Adipocyte (in vitro differentiated cells): Measurements from ENCODE around the gene VASH1.

Source experiments
- DNase-seq: peaks from one replicate; pipeline ENCODE4 v3.0.0-alpha.2; 2015; ENCODE audit warnings: low read depth
- H3K27me3 ChIP-seq: replicated peaks from 2 replicates; pipeline ENCODE4 v1.7.0; 2013; ENCODE audit warnings: mild to moderate bottlenecking, low read length, moderate library complexity; ENCODE audit not compliant: control insufficient read depth, insufficient read depth
- H3K36me3 ChIP-seq: 2 replicates; pipeline ENCODE4 v1.7.0; 2013; ENCODE audit warnings: low read length, mild to moderate bottlenecking, moderate library complexity; ENCODE audit not compliant: control insufficient read depth, insufficient read depth, severe bottlenecking
- H3K4me1 ChIP-seq: 2 replicates; pipeline ENCODE4 v1.7.0; 2013; ENCODE audit warnings: mild to moderate bottlenecking, low read length, moderate library complexity; ENCODE audit not compliant: control insufficient read depth, insufficient read depth
- H3K4me3 ChIP-seq: 2 replicates; pipeline ENCODE4 v1.7.0; 2013; ENCODE audit warnings: mild to moderate bottlenecking, low read length, moderate library complexity
- H3K9ac ChIP-seq: 2 replicates; pipeline ENCODE4 v1.7.0; 2013; ENCODE audit warnings: mild to moderate bottlenecking, low read length, moderate library complexity
- H3K9me3 ChIP-seq: 2 replicates; pipeline ENCODE4 v1.7.0; 2013; ENCODE audit warnings: mild to moderate bottlenecking, low read length, moderate library complexity; ENCODE audit not compliant: control insufficient read depth

Gene VASH1

DNA sequence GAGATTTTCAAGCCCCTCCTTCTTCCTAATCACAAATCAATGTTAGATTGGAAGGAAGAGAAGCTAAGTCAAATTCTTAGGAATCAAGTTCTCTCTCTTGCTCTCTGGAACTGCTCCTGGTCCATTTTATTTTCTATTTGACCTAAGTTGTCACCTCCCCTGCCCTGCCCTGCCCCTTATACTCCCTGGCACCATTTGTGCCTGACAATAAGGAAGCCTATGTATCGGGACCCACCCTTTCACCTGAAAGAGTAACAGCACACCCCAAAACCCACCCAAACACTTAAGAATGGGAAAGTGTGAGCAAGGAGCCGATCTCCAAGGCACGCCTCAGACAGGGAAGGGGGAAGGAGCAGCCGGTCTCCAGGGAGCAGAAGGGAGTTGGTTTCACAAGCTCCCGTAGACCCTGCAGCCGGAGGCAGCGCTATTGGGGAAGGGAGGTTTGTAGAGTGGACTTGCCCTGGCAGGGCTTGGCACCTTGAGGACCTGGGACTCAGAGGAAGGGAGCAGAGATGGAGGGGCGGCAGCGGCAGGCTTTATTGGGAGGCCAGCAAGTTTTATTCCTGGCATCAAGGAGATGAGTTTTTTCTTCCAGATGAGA is 66.5 kb downstream of the VASH1 start:
- Histone ChIP-seq H3K4me3 (peak overlapping the region; percentile 66), H3K27me3 (peaks cover 6% of the 10 kb centered on the region), H3K9me3 (no peaks in the 10 kb centered on the region), H3K9ac (peak overlapping the region; percentile 48), H3K4me1 (peaks cover 41% of the 10 kb centered on the region), H3K36me3 (no peaks in the 10 kb centered on the region)
- no peak for DNase-seq

DNA sequence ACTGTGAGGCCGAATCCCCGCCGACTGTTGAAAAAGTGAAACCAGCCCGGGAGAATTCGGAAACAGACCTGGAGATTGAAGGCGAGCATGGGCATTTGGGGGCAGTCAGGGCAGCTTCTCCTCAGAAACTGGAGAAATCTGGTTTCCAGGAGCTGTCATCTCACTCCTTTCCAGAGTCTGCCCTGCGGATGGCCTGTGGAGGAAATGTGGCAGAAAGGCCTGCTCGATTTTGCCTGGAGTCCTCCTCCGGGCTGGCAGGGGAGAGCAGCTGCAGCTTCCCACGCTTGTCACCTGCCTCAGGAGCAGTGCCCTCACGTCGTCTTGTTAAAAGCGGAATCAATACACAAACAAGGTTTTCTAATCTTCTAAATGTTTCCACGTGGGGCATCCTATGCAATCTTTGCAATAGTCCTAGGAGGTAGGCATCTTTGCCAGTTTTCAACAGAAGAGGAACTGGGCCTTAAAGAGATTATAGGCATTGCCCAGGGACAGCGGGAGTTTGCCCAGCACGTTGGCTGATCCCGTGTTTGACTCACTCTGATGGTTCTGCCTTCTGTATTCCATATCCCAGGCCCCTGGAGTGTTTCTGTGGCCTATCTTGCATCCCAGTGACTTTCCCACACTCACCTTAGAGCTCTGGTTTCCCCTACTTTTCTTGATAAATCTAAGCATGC is 67.2 kb downstream of the VASH1 start:
- peaks cover 41% of the 10 kb centered on the region for H3K4me1 ChIP-seq
- no peaks in the 10 kb centered on the region for H3K36me3 ChIP-seq
- H3K9ac ChIP-seq = peak overlapping the region; percentile 48
- H3K9me3 ChIP-seq = no peaks in the 10 kb centered on the region
- no peak for DNase-seq
- peak overlapping the region; percentile 66 for H3K4me3 ChIP-seq
- peaks cover 6% of the 10 kb centered on the region for H3K27me3 ChIP-seq

DNA sequence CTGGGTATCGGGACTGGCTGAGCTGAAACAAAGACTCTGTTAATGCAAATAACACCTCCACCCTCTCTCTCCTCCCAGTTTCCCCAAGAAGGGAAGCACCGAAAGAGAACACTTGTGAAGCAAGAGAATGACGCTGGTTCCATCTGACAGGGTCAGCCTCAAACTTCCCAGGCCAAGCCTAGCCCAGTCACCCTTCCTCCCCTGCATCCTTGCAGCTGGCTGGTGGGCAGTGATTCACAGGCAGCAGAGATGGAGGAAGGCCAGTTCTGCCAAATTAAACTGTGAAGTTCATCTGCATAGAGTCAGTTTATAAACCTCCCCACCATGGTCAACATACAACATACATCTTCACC is 67.7 kb downstream of the VASH1 start:
- H3K4me1 ChIP-seq = peaks cover 41% of the 10 kb centered on the region
- H3K4me3 ChIP-seq = no peak overlapping the region

DNA sequence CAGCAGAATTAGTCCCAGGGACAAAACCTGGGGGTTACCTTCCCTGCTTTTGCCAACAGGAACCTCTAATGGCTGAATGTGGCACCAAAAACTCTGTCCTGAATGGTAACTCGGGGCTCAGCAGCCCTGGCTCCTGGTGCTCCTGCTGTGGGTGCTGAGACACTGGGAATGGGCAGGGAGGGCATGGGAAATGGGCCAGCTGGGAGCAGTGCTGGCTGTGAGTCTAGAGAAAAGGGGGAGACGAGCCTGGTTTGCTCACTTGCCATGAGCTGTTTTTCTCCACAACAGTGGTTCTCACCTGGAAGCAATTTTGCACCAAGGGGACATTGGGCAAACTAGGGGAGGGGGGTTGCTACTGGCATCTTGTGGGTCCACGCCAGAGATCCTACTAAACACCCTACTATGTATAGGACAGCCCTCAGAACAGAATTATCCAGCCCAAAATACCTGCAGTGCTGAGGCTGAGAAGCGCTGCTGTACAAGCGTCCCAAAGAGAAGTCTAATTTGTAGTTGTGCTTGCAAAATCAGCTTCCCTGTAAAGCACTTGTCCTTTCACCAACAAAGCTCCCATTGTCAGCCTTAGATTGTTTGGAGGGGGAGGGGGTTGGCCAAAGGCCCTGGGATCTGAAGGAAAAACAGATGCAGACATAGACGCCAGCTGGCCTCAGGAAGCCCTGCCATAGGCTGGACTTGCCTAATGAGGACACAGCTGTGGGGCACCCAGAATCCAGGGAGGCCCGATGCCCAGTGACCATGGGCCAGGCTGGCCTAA is 68.6 kb downstream of the VASH1 start:
- no peaks in the 10 kb centered on the region for H3K36me3 ChIP-seq
- H3K4me1 ChIP-seq = peaks cover 41% of the 10 kb centered on the region
- no peak for DNase-seq
- H3K27me3 ChIP-seq = peaks cover 6% of the 10 kb centered on the region
- H3K9ac ChIP-seq = no peak overlapping the region
- peak overlapping the region; percentile 43 for H3K4me3 ChIP-seq
- no peaks in the 10 kb centered on the region for H3K9me3 ChIP-seq

More for the DNA sequence above, 67.7 kb downstream of the VASH1 start:
- H3K9ac ChIP-seq = no peak overlapping the region
- no peak for DNase-seq
- no peaks in the 10 kb centered on the region for H3K36me3 ChIP-seq
- peaks cover 6% of the 10 kb centered on the region for H3K27me3 ChIP-seq
- no peaks in the 10 kb centered on the region for H3K9me3 ChIP-seq

DNA sequence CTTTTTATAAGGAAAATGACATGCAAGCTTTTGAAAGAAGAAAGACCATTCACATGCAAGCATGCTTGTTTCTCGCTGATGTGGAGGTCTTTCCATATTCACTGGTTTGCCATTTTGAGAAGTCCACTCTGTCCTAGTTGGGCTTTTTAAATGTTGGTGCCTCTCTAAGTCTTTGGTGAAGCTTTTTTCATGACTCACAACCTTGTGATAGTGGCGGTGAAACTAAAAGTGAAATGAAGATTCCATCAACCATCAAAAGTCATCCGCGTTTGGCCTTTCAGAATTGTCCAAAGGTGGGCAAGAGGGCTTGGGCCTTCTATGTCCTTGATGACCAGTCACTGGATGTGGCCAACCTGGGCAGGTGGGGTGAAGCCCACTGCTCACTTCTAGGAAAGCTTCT is 69.3 kb downstream of the VASH1 start:
- H3K9me3 ChIP-seq = no peaks in the 10 kb centered on the region
- no peaks in the 10 kb centered on the region for H3K27me3 ChIP-seq
- no peak overlapping the region for H3K9ac ChIP-seq
- peaks cover 41% of the 10 kb centered on the region for H3K4me1 ChIP-seq
- DNase-seq = no peak
- H3K4me3 ChIP-seq = no peak overlapping the region
- H3K36me3 ChIP-seq = no peaks in the 10 kb centered on the region

DNA sequence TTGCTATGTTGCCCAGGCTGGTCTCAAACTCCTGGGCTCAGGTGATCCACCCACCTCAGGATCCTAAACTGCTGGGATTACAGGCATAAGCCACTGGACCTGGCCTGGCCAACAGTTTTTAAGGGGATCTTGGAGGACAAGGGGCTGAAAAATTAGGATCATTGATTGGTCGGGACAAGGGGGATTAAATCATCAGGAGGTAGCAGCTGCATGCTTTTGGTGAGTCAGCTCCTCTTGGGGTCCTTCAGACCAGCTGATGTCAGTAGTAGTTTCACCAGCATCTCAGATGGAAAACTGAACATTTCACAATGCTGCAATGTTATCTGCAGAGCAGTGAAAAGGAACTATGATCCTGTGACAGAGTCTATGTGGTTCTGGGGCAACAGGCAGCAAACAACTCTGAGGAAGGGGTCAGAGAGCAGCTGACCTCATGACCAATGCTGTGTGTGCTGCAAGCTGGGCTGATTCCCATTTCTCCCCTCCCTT is 71.3 kb downstream of the VASH1 start:
- no peaks in the 10 kb centered on the region for H3K9me3 ChIP-seq
- no peak for DNase-seq
- no peak overlapping the region for H3K4me3 ChIP-seq

More for the DNA sequence above, 71.3 kb downstream of the VASH1 start:
- peaks cover 39% of the 10 kb centered on the region for H3K4me1 ChIP-seq
- peaks cover 2% of the 10 kb centered on the region for H3K27me3 ChIP-seq
- H3K9ac ChIP-seq = no peak overlapping the region
- no peaks in the 10 kb centered on the region for H3K36me3 ChIP-seq
